Kidney capillary endothelial cell (primary cell): ENCODE data around the gene ABLIM1.

Source experiments
- DNase-seq: peaks from one replicate; pipeline ENCODE4 v3.0.0-alpha.2; 2018; ENCODE audit warnings: low spot score

Gene ABLIM1

GRCh38 chr10:114623661-114624294 lies 34.3 kb downstream of the ABLIM1 start:
- peak; percentile 45 for DNase-seq

GRCh38 chr10:114623155-114623554 lies 34.9 kb downstream of the ABLIM1 start:
- DNase-seq, result no peak

GRCh38 chr10:114618722-114619121 lies 39.4 kb downstream of the ABLIM1 start:
- no peak for DNase-seq

DNA sequence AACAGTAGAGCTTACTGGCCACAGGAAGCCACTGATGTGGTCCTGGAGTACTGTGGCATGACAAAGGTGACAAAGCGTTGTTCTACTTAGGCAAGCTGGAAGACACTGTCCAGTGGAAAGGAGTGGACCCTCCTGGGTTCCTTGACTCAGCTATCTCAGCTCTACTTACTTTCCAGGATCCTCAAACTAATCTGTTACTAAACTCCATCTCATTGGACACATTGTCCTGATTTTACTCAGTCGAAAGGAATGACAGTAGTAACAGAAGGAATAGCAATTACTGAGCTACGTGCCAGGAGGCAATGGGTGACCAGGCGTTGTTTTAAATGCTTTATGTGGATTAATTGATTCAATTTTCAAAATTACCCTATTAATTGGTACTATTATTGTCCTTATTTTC lies 41.6 kb downstream of the ABLIM1 start:
- no peak for DNase-seq

DNA sequence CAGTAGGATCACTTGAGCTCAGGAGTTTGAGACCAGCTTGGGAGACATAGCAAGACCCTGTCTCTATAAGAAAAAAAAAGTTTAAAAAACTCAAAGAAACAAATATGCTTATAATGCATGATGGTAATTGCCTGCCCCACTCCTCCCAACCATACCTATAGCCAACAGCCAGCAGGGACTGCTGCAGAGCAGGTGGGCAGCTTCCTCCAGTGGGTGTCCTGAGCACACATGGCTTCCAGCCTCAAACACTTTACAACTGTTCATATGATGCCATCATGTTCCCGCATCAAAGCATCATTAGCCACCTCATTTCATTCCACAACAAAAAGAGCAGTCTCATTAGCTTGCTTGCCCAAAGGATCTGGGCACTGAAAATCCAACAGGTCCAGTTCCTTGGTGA lies 42.0 kb downstream of the ABLIM1 start:
- no peak for DNase-seq

- DNase-seq, result no peak
Measured at GRCh38 chr10:114615600-114616007, 42.5 kb downstream of the ABLIM1 start.

GRCh38 chr10:114613237-114613979 lies 44.7 kb downstream of the ABLIM1 start:
- no peak for DNase-seq

DNA sequence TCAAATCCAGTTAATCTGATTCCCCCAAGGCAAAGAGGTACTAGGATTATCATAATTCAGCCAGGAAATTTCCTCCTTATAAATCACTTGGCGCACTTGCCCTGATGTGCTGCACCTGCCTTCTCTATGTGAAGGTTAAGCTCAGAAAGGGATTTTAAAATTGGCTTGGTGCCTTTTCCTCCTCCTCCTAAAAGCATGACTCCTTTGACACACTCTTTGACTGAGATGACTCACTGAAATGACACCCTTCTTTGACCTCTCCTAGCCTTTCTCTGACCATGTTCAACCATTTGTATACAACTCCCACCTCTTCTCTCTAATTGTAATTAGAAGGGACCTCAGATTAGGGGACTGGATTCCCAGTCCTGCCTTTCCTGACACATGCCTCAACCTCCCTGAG lies 46.5 kb downstream of the ABLIM1 start:
- no peak for DNase-seq

- no peak for DNase-seq
Measured at GRCh38 chr10:114609518-114610426, 48.3 kb downstream of the ABLIM1 start.

GRCh38 chr10:114607358-114607998 lies 50.6 kb downstream of the ABLIM1 start:
- no peak for DNase-seq

GRCh38 chr10:114605155-114605797 lies 52.8 kb downstream of the ABLIM1 start:
- DNase-seq, result no peak

DNA sequence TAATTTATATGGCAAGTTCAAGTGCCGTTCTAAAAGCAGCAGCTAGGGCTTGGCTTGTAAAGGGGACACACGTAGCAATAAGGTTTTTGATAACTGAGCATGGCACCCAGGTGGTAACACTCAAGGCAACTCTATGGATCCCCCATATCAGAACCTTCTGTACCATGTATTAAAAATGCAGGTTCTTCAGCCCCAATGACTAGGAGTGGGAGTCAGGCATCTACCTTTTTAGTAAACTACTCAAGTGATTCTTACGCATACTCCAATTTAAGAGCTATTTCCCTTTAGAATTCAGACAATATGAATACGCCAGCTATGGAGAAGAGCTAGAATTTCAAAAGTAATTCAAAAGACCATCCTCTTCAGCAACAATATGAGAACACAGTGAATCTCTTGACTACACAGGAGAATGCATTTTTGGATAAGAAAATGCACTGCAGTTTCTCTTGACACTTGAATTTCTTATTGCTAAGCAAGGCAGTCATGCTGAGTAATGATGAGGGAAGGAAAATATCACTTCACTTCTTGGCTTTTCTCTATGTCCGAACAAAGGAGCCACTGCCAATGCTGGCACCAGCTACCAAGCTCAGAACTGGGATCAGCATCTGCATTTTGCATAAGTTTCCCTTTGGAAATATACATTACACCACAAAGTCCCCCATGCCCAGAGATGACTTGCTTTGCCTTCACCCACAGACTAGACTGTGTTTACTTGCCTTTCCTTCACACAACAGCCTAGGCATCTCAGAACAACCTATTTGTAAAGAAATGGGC lies 53.5 kb downstream of the ABLIM1 start:
- DNase-seq, result no peak

- DNase-seq, result no peak
Measured at GRCh38 chr10:114603948-114604347, 54.1 kb downstream of the ABLIM1 start.

DNA sequence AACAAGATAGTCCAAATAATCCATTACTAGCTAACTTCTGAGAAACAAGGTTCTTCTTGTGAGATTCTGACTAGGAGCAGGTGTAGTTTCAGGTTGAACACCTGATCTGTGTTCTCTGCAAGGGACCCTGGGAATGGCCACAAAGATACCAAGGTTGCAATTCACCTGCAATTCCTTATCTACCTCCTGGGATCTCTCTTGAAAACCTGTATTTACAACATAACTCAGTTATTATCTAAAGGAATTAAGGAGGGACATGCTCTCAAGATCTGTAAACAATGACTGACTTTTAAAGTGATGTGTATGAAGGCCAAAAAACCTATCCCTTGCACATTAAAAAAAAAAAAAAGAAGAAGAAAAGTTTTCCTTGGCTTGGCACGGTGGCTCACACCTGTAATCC lies 54.8 kb downstream of the ABLIM1 start:
- no peak for DNase-seq

DNA sequence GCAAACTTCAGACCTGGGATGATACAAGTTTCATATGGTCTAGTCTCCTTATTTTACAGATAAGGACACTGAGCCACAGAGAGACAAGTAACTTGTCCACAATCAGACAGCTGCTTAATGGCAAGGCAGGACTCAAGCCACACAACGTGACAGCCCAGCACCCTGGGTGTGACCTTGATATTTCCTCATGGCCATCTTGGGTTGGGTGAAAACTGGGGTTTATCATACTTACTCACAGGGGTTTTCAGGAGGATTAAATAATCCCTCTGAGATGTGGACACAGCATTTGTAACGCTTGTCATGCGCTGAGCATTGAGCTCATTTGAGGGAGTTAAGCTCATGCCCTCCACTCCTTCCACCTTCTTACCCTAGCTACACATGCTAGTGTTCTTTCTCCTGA lies 58.0 kb downstream of the ABLIM1 start:
- no peak for DNase-seq

DNA sequence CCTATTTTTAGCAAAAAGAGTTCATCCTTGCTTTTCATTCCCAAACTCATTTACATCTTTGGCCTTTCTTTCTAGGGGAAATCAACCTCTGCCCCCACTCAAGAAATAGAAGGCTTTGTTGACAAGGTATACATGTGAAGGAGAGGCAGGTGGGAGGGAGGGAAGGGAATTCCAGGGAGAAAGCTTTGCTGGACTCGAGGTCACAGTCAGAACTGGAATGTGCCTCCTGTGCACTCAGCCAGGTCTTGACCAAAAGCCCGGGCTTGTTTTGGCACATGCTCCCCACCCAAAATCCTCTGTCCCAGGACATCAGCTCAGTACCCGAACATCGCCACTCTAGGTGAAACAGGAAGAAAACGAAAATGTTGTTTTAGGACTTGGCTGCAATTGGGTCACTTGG lies 61.3 kb downstream of the ABLIM1 start:
- no peak for DNase-seq

DNA sequence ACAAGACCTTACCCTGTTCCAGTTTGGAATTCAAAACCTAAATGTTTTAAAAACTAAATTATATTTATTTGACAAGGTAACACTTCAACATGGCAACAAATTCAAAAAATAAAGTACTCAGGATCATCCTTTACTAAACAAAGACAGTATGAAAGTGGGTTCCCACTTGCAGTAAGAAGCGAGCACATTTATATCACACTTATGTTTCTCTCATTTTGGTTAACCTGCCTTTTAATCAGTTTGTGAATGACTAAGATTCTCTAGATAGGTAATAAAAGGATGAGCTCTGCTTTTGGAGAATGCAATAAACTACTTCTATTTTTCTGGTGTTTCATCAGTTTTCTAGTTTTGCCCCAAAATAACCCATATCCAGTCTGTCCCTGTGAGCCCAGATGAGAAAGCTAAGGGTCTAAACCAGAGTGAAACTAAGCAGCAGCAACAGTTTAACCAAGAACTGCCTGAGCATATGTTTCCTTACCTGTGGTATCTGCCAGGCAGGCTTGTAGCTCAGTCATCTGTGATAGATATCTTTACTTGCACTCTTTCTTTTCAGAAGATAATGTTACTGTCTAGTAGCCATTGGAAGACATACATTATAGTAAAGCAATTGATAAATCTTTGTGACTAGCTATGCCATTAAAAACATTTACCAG lies 64.1 kb downstream of the ABLIM1 start:
- DNase-seq, result no peak

DNA sequence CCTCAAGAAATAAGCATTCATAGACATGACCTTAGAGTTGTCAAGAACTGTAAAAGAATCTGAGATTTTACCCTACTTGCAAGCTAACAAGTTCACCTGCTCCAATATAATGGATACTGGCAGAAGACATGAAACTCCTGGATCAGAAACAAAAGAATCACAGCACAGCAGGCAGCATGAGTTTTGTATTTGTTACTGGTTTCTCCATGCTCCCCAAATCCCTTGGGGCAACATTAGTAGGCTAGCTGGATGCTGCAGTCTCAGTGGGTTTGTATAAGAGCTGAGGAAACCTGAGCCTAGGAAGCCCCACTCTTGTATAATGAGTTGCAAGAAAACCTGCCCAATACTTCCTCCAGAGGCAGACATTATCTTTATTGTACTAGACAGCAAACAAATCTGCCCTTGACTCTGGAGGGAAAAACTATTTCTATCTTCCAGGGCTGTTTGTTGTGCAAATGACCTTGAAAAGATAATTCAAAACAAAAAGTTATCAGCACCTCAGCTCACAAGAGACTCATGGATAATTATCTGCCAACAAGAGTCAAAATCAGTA lies 64.8 kb downstream of the ABLIM1 start:
- no peak for DNase-seq

DNA sequence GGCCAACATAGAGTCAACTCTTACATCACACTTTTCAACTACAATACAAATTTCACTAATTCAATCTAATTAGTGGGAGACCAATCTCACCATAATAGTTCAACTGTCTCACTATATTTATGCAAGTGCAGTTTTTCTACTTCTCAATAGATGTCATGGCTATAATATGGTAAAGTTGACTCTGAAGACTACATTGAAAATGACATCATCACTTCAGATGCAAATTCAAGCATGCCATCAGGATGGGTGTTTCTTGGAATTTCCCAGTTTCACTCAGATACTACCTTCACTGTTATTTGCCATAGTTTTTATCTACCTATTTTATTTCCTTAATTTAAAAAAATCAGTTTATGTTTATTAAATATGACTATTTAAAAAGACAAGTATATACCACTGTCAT lies 67.1 kb downstream of the ABLIM1 start:
- no peak for DNase-seq

GRCh38 chr10:114584419-114584818 lies 73.7 kb downstream of the ABLIM1 start:
- no peak for DNase-seq
